Measurements from ENCODE around the gene MORN1. TPM values are rescaled to one million over a fixed set of nuclear protein-coding genes. Genes with fewer than 3 reads are reported as not detected.

MORN1 gene
- total and polyA plus RNA-seq, 10 of the 15 experiments (the other 5 are each of a cell fraction or from before 2014, with no cell fraction given) = 0.76 to 7.9 (median 5.5) TPM

GRCh38 chr1:2427976-2428375, 36.6 kb upstream of the MORN1 start:
- ATAC-seq = no peak
- in situ Hi-C loops (cut with MboI) (no loop called here), intact Hi-C loops (cut with micrococcal nuclease; ENCODE audit: unreplicated experiment) (no loop called here)
- Histone ChIP-seq H3K4me3 (no peak overlapping the region), H3K79me2 (ENCODE audit: control insufficient read depth, insufficient read depth, low read length) (no peaks in the 10 kb centered on the region), H3K4me2 (ENCODE audit: control insufficient read depth, insufficient read depth) (no peak overlapping the region), H3K4me1 (ENCODE audit: control insufficient read depth, insufficient read depth, low read length) (no peaks in the 10 kb centered on the region), H2AFZ (ENCODE audit: control insufficient read depth, low read depth, low read length) (no peak overlapping the region), H3K9ac (ENCODE audit: control insufficient read depth, insufficient read depth, low read length) (no peak overlapping the region), H3K9me3 (replicated peaks; ENCODE audit: control insufficient read depth, insufficient read depth, low read length) (peaks cover 6% of the 10 kb centered on the region; the same call in 1 of the 3 replicates), H3K36me3 (ENCODE audit: control insufficient read depth in 2 of 2, insufficient read depth in 2 of 2, low read length in 1 of 2) (no peaks in the 10 kb centered on the region), H3K27ac (ENCODE audit: control insufficient read depth, insufficient read depth) (no peak overlapping the region), H3K27me3 (replicated peaks in 1 of 2; ENCODE audit: control insufficient read depth in 2 of 2, insufficient read depth in 2 of 2, low read length in 1 of 2) (no peaks in the 10 kb centered on the region; a peak in 1 of 4 replicates), H4K20me1 (ENCODE audit: control insufficient read depth, insufficient read depth) (no peaks in the 10 kb centered on the region)
- 34% methylated on average over 10 of the region's 10 CpGs for WGBS (ENCODE audit: insufficient coverage, insufficient replicate concordance, low lambda C conversion rate, missing lambda C conversion rate)
- ChIA-PET POLR2A (no interaction called here), SMC1A (ENCODE audit: uncharacterized antibody, unreplicated experiment) (no interaction called here), CTCF (no interaction called here), RAD21 (ENCODE audit: unreplicated experiment) (no interaction called here)
- FAIRE-seq = no peak
- TF ChIP-seq CUX1 (IDR thresholded peaks at IDR 0.05; ENCODE audit: insufficient replicate concordance, low read depth, low read length) (no peak), DPF2 (IDR thresholded peaks at IDR 0.05) (no peak), ZNF217 (IDR thresholded peaks at IDR 0.05) (no peak), NKRF (conservative IDR thresholded peaks at IDR 0.05) (no peak), JUNB (IDR thresholded peaks at IDR 0.05) (no peak), BCL11A (IDR thresholded peaks at IDR 0.05; ENCODE audit: low read depth, low read length) (no peak), NR2C2 (IDR thresholded peaks at IDR 0.05; ENCODE audit: borderline replicate concordance, control insufficient read depth, insufficient read length, low read depth) (no peak)
- TF ChIP-seq, protein P1, sequence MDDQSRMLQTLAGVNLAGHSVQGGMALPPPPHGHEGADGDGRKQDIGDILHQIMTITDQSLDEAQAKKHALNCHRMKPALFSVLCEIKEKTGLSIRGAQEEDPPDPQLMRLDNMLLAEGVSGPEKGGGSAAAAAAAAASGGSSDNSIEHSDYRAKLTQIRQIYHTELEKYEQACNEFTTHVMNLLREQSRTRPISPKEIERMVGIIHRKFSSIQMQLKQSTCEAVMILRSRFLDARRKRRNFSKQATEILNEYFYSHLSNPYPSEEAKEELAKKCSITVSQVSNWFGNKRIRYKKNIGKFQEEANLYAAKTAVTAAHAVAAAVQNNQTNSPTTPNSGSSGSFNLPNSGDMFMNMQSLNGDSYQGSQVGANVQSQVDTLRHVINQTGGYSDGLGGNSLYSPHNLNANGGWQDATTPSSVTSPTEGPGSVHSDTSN (IDR thresholded peaks at IDR 0.05; ENCODE audit: insufficient replicate concordance, low read depth, low read length) = no peak
- TF ChIP-seq, protein P2, sequence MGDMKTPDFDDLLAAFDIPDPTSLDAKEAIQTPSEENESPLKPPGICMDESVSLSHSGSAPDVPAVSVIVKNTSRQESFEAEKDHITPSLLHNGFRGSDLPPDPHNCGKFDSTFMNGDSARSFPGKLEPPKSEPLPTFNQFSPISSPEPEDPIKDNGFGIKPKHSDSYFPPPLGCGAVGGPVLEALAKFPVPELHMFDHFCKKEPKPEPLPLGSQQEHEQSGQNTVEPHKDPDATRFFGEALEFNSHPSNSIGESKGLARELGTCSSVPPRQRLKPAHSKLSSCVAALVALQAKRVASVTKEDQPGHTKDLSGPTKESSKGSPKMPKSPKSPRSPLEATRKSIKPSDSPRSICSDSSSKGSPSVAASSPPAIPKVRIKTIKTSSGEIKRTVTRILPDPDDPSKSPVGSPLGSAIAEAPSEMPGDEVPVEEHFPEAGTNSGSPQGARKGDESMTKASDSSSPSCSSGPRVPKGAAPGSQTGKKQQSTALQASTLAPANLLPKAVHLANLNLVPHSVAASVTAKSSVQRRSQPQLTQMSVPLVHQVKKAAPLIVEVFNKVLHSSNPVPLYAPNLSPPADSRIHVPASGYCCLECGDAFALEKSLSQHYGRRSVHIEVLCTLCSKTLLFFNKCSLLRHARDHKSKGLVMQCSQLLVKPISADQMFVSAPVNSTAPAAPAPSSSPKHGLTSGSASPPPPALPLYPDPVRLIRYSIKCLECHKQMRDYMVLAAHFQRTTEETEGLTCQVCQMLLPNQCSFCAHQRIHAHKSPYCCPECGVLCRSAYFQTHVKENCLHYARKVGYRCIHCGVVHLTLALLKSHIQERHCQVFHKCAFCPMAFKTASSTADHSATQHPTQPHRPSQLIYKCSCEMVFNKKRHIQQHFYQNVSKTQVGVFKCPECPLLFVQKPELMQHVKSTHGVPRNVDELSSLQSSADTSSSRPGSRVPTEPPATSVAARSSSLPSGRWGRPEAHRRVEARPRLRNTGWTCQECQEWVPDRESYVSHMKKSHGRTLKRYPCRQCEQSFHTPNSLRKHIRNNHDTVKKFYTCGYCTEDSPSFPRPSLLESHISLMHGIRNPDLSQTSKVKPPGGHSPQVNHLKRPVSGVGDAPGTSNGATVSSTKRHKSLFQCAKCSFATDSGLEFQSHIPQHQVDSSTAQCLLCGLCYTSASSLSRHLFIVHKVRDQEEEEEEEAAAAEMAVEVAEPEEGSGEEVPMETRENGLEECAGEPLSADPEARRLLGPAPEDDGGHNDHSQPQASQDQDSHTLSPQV (IDR thresholded peaks at IDR 0.05) = no peak
- no TSS peak for BruUV-seq (replicated peaks)
- DNase-seq (ENCODE audit: low read depth, low spot score) = no peak

Measured in GM12878 (cell line).